ENCODE measurements around the gene SRL. TPM values are rescaled to one million over a fixed set of nuclear protein-coding genes. Genes with fewer than 3 reads are reported as not detected.

The SRL gene
- total and polyA plus RNA-seq, 10 donors = 0.57 to 5.8 (median 3.1) TPM

- Histone ChIP-seq H3K27me3 (replicated peaks in 1 of 7) (no peaks in the 10 kb centered on the region), H3K4me1 (peaks cover 0 to 31% (median 13%) of the 10 kb centered on the region in 6 donors), H3K9me3 (no peaks in the 10 kb centered on the region), H3K4me3 (no peak overlapping the region), H3K36me3 (peaks cover 0 to 64% (median 24%) of the 10 kb centered on the region in 6 donors), H3K27ac (no peak overlapping the region)
- TF ChIP-seq CTCF (IDR thresholded peaks at IDR 0.05 in 8 of 11, conservative IDR thresholded peaks at IDR 0.05 in 3 of 11) (peak in 10 of 11 experiments; percentile 30 to 74 (median 60)), POLR2A (IDR thresholded peaks at IDR 0.05) (no peak), POLR2AphosphoS5 (IDR thresholded peaks at IDR 0.05) (peak in 2 of 3 donors; percentile 10 to 49)
- WGBS, 5 donors = 83 to 93% (median 90%) methylated on average over 33 to 35 of the region's 35 CpGs
- intact Hi-C loops (cut with DNase I; ENCODE audit: low total_unique reads) = no loop called here
- no peak for DNase-seq
Observed at GRCh38 chr16:4261557-4262172, 19.8 kb upstream of the SRL start.

- Histone ChIP-seq H3K4me1 (peaks cover 0 to 24% (median 11%) of the 10 kb centered on the region in 6 donors), H3K27ac (no peak overlapping the region), H3K9me3 (no peaks in the 10 kb centered on the region), H3K27me3 (replicated peaks in 1 of 7) (no peaks in the 10 kb centered on the region), H3K4me3 (no peak overlapping the region), H3K36me3 (peaks cover 0 to 57% (median 24%) of the 10 kb centered on the region in 6 donors)
- intact Hi-C loops (cut with DNase I; ENCODE audit: low total_unique reads) = no loop called here
- TF ChIP-seq POLR2AphosphoS5 (IDR thresholded peaks at IDR 0.05) = no peak
- TF ChIP-seq POLR2A (IDR thresholded peaks at IDR 0.05) = no peak
- no peak for TF ChIP-seq CTCF (IDR thresholded peaks at IDR 0.05 in 8 of 11, conservative IDR thresholded peaks at IDR 0.05 in 3 of 11)
- no peak for DNase-seq
- WGBS, 5 donors = 94 to 98% (median 97%) methylated on average over 13 to 14 of the region's 14 CpGs
Observed at GRCh38 chr16:4260360-4260759, 18.5 kb upstream of the SRL start.

DNA sequence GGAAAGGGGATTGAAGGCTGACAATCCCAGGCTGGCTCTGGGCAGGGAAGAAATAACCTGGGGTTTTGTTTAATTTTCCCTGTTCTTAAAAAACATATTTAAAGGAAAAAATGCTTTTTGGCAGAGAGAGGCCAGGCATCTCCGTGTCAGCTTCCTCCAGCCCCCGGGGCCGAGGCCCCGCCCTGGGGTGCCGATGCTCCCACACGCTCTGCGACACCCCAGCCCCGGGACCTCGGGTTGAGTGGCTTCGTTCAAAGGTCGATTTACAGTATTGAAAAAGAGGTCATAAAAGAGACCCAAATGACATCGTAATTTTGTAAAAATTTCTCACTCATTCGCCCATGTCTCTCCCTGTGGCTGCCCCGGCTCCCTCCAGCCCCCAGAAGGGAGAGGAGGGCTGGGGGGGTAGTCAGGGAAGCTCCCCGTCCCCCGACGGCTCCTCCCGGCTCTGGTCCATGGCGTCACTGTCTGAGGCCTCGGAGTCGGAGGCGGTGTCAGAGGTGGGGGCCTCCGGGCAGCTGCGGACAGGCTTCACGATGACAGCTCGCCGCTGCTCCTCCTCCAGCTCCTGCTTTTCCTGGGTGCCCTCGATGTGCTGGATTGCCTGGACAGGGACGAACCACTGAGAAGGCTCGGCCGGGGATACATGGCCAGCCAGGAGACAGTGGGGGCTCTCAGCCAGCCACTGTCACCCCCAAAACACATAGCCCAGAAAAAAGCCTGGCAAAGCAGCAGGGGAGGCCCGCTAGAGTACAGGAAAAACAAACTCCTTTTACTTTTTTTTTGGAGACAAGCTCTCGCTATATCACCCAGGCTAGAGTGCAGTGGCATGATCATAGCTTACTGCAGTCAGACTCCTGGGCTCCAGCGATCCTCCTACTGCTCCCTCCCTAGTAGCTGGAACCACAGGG lies 16.0 kb upstream of the SRL start:
- no peak for TF ChIP-seq CTCF (IDR thresholded peaks at IDR 0.05 in 8 of 11, conservative IDR thresholded peaks at IDR 0.05 in 3 of 11)
- peak; percentile 24 to 67 (median 62) for TF ChIP-seq POLR2AphosphoS5 (IDR thresholded peaks at IDR 0.05)
- no peaks in the 10 kb centered on the region for H3K27me3 ChIP-seq (replicated peaks in 1 of 7)
- DNase-seq = no peak
- peaks cover 0 to 16% (median 7%) of the 10 kb centered on the region in 6 donors for H3K4me1 ChIP-seq
- H3K36me3 ChIP-seq = peaks cover 0 to 56% (median 24%) of the 10 kb centered on the region in 6 donors
- intact Hi-C loops (cut with DNase I; ENCODE audit: low total_unique reads) = loop anchor here (10.0 kb wide), 1 partner anchor 63 kb away; no protein-coding TSS in a partner anchor
- H3K27ac ChIP-seq = peak overlapping the region in 7 of 8 donors; percentile 44 to 70 (median 58)
- H3K9me3 ChIP-seq = no peaks in the 10 kb centered on the region
- 76 to 86% (median 83%) methylated on average over 33 to 34 of the region's 34 CpGs for WGBS, 5 donors
- H3K4me3 ChIP-seq = no peak overlapping the region
